Spinal cord (tissue), 10 donors: ENCODE results near the gene IFITM1. TPM values are rescaled to one million over a fixed set of nuclear protein-coding genes. Genes with fewer than 3 reads are reported as not detected.
A peak's percentile ranks its signal among the peaks of the same experiment; 100 is the strongest.
"Not testable (repeated sequence)": the region's sequence is repeated elsewhere in the genome, so short reads cannot be mapped to it uniquely, and the experiment has no call there.

ENCODE experiments used
- DNase-seq, 6 donors: peaks; one replicate each; pipeline versions ENCODE4 v3.0.0 to v3.0.0-alpha.2; 2013 to 2015; ENCODE audit warnings: low spot score in 6 of 6, low read depth in 4 of 6
- H3K27ac ChIP-seq: one replicate; pipeline ENCODE4 v1.5.1; 2013; ENCODE audit warnings: low read depth, low read length, control low read depth
- H3K27me3 ChIP-seq: one replicate; pipeline ENCODE4 v1.6.1; 2013; ENCODE audit warnings: low read length; ENCODE audit not compliant: control insufficient read depth, insufficient read depth
- H3K36me3 ChIP-seq: one replicate; pipeline ENCODE4 v1.6.1; 2013; ENCODE audit warnings: low read length; ENCODE audit not compliant: control insufficient read depth, insufficient read depth
- H3K4me1 ChIP-seq: one replicate; pipeline ENCODE4 v1.6.1; 2013; ENCODE audit warnings: low read length; ENCODE audit not compliant: control insufficient read depth, insufficient read depth
- H3K4me3 ChIP-seq: one replicate; pipeline ENCODE4 v1.5.1; 2013; ENCODE audit warnings: low read depth, low read length, control low read depth
- H3K9me3 ChIP-seq: one replicate; pipeline ENCODE4 v1.6.1; 2013; ENCODE audit warnings: low read length; ENCODE audit not compliant: control insufficient read depth, insufficient read depth
- WGBS: methylation state at CpG from one replicate; pipeline ENCODE4 v1.1.5; 2013; ENCODE audit warnings: missing lambda C conversion rate; ENCODE audit not compliant: insufficient coverage; 5-methylcytosine and 5-hydroxymethylcytosine counted together
- polyA plus RNA-seq, 2 donors: library from polyadenylated mRNA; unstranded; fragments of 120-200 nt; gene quantifications; one replicate each; pipeline ENCODE4 v1.2.1, GENCODE V29; 2013; ENCODE audit not compliant: insufficient read length in 2 of 2
- total RNA-seq, 2 donors: library from RNA; depleted of rRNA in 1 of 2; stranded (reverse); fragments of 120-200 nt in 1 of 2; fragments of >200 nt in 1 of 2; gene quantifications; one replicate each; pipeline versions ENCODE4 v1.2.3 to v1.2.4, GENCODE V29; 2013 to 2014
- donor health status: healthy.

The IFITM1 gene
- total and polyA plus RNA-seq, 4 donors: 18.0 to 125 (median 26.2) TPM

DNA sequence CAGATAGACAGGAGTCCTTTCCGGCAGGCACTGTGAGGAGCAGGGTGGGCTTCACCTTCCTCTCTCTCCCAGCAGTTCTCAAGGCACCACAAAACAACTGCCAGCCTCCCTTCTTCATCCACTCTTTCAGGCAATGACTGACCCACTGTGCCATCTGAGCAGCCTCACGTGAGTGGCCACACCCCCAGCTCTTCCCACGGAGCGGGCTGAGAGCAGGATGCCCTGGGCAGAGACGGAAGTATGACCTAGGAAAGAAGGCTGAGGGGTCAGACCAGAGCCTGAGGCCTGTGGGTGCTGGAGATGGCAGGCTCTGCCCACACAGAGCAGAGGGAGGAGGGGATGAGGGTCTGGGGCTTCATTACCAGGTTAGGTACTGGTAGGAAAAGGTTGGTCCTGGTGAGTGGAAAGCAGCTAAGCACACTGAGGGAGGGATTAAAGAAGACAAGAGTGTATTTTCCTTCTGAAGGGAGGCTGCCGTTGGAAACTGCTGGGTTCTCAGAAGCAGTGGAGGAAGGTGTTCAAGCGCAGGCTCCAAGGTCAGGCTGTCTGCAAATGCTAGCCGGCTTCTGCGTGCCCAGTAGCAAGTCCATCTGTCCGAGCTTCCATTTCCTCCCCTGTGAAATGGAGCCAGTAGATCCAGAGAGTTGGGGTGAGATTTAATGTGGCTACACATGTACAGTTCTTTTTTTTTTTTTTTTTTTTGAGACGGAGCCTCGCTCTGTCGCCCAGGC is 31.0 kb upstream of the IFITM1 start:
- DNase-seq: no peak
- 71% methylated on average over 10 of the region's 13 CpGs for WGBS
- Histone ChIP-seq H3K27me3 (peaks cover 80% of the 10 kb centered on the region), H3K36me3 (no peaks in the 10 kb centered on the region), H3K9me3 (no peaks in the 10 kb centered on the region), H3K4me3 (no peak overlapping the region), H3K27ac (no peak overlapping the region), H3K4me1 (peaks cover 16% of the 10 kb centered on the region)

DNA sequence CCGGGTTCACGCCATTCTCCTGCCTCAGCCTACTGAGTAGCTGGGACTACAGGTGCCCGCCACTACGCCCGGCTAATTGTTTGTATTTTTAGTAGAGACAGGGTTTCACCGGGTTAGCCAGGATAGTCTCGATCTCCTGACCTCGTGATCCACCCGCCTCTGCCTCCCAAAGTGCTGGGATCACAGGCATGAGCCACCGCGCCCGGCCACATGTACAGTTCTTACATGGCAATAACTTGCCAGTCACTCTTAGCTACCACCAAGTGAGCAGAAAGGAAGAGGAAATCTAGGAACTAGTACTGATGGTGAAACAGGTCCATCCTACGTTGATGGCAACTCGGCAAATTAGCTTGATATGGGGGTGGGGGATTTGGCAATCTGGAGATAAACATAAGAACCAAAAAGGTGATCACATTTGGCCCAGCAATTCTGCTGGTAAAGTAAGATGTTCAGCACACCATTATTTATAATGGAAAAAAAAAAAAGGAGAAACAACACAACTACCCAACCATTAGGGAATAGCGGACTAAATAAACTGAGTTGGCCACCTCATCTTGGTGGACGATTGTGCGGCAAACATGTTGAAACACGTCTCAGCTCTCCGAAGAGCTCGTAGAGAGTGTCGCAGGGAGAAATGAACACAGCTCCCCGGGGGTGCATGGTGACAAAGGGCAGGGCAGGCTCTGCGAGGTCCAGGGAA is 30.3 kb upstream of the IFITM1 start:
- no peak overlapping the region for H3K27ac ChIP-seq
- peaks cover 80% of the 10 kb centered on the region for H3K27me3 ChIP-seq
- no peak overlapping the region for H3K4me3 ChIP-seq
- H3K9me3 ChIP-seq: no peaks in the 10 kb centered on the region
- no peaks in the 10 kb centered on the region for H3K36me3 ChIP-seq
- 85% methylated on average over 15 of the region's 23 CpGs for WGBS
- H3K4me1 ChIP-seq: peaks cover 23% of the 10 kb centered on the region
- no peak for DNase-seq

DNA sequence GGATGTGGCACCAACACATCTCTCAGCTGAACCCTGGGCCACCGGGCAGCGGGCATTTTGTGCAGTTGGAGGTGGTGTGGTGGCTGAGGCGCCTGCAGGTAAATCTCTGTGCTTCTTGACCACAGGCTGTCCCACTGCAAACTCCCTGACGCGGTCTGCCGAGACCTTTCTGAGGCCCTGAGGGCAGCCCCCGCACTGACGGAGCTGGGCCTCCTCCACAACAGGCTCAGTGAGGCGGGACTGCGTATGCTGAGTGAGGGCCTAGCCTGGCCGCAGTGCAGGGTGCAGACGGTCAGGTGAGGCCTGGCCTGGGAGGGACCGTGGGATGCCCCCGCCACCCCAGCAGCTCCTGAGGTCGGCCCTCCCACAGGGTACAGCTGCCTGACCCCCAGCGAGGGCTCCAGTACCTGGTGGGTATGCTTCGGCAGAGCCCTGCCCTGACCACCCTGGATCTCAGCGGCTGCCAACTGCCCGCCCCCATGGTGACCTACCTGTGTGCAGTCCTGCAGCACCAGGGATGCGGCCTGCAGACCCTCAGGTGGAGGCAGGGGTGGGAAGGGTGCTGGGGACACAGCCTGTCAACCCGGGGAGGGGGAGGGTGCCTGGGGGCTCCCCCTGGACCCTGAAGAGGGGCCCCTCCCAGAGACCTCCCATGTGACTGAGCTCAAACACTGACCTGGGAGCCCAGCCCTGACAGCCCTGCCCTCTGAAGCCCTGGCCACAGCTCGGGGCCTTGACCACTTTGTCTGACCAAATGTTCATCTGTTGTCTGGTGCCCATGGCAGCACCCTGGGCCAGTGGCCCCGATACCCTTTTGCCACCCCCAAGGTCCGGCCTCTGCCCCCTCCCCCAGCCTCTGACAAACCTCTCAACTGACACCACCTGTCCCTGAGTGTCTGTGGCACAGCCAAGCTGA is 29.5 kb upstream of the IFITM1 start:
- no peaks in the 10 kb centered on the region for H3K9me3 ChIP-seq
- H3K36me3 ChIP-seq: no peaks in the 10 kb centered on the region
- no peak overlapping the region for H3K4me3 ChIP-seq
- H3K27me3 ChIP-seq: peaks cover 73% of the 10 kb centered on the region
- DNase-seq: no peak
- peaks cover 24% of the 10 kb centered on the region for H3K4me1 ChIP-seq
- no peak overlapping the region for H3K27ac ChIP-seq
- 80% methylated on average over 22 of the region's 24 CpGs for WGBS

GRCh38 chr11:285021-285893 is 28.6 kb upstream of the IFITM1 start:
- 84% methylated on average over 29 of the region's 29 CpGs for WGBS
- H3K36me3 ChIP-seq: peaks cover 3% of the 10 kb centered on the region
- DNase-seq: no peak
- no peaks in the 10 kb centered on the region for H3K9me3 ChIP-seq
- H3K4me1 ChIP-seq: peaks cover 26% of the 10 kb centered on the region
- H3K4me3 ChIP-seq: no peak overlapping the region
- no peak overlapping the region for H3K27ac ChIP-seq
- H3K27me3 ChIP-seq: peaks cover 69% of the 10 kb centered on the region

DNA sequence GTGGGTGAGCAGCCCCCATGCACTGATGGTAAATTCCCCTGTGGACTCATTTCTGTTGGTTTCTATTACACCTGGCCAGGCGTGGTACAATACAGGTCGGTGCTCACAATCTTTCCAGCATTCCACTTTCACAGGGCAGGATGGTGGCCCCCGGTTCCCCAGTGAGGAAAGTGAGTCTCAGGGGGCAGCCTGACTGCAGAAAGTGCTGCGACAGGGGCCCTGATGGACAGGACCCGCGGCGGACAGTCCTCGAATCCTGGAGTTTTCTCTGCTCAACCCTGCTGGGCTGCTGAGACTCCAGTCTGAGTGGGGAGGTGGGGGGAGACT is 28.0 kb upstream of the IFITM1 start:
- Histone ChIP-seq H3K27ac (no peak overlapping the region), H3K27me3 (peaks cover 65% of the 10 kb centered on the region), H3K36me3 (peaks cover 8% of the 10 kb centered on the region), H3K4me3 (no peak overlapping the region), H3K4me1 (peaks cover 23% of the 10 kb centered on the region), H3K9me3 (no peaks in the 10 kb centered on the region)
- WGBS: 94% methylated on average over 4 of the region's 8 CpGs
- DNase-seq: no peak

GRCh38 chr11:286977-287820 is 26.6 kb upstream of the IFITM1 start:
- H3K27me3 ChIP-seq: peaks cover 51% of the 10 kb centered on the region
- not testable (repeated sequence) for H3K27ac ChIP-seq

GRCh38 chr11:287821-288477 is 25.9 kb upstream of the IFITM1 start:
- peak in 1 of 6 donors; percentile 4 for DNase-seq
- Histone ChIP-seq H3K4me3 (peak overlapping the region; percentile 37), H3K9me3 (no peaks in the 10 kb centered on the region), H3K4me1 (peaks cover 16% of the 10 kb centered on the region), H3K36me3 (peaks cover 15% of the 10 kb centered on the region), H3K27me3 (peaks cover 44% of the 10 kb centered on the region), H3K27ac (no peak overlapping the region)
- WGBS: 18% methylated on average over 41 of the region's 41 CpGs

More at GRCh38 chr11:286977-287820, 26.6 kb upstream of the IFITM1 start:
- H3K36me3 ChIP-seq: peaks cover 12% of the 10 kb centered on the region
- DNase-seq, H3K9me3 ChIP-seq, H3K4me3 ChIP-seq: not testable (repeated sequence)
- 89% methylated on average over 23 of the region's 27 CpGs for WGBS
- H3K4me1 ChIP-seq: peaks cover 16% of the 10 kb centered on the region
